LNCaP clone FGC (cell line): Measurements from ENCODE around the gene ITGAE.

ENCODE experiments used
- DNase-seq: peaks from one replicate; pipeline ENCODE4 v3.0.0-alpha.2; 2011; ENCODE audit warnings: low read depth
- H3K4me3 ChIP-seq: 2 replicates; pipeline ENCODE4 v1.5.1; 2011; ENCODE audit warnings: mild to moderate bottlenecking, low read depth, low read length, control low read depth
- TF ChIP-seq, protein P1 (sequence below): IDR thresholded peaks from 2 replicates; pipeline ENCODE4 v1.5.1; 2012; ENCODE audit warnings: mild to moderate bottlenecking; ENCODE audit not compliant: control insufficient read depth, insufficient read depth; ENCODE audit errors: extremely low read depth

The ITGAE gene

DNA sequence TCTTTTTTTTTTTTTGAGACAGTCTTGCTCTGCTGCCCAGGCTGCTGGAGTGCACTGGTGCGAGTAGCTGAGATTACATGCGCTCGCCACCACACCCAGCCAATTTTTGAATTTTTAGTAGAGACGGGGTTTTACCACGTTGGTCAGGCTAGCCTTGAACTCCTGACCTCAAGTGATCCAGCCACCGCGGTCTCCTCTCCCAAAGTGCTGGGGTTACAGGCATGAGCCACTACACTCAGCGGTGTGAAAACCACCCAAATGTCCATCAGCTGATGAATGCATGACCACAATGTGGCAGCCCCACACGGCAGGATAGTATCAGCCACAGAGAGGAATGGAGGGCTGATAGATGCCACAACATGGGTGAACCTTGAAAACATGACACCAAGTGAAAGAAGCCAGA lies 107.2 kb downstream of the ITGAE start:
- no peak overlapping the region for H3K4me3 ChIP-seq
- DNase-seq = no peak
- TF ChIP-seq, protein P1, sequence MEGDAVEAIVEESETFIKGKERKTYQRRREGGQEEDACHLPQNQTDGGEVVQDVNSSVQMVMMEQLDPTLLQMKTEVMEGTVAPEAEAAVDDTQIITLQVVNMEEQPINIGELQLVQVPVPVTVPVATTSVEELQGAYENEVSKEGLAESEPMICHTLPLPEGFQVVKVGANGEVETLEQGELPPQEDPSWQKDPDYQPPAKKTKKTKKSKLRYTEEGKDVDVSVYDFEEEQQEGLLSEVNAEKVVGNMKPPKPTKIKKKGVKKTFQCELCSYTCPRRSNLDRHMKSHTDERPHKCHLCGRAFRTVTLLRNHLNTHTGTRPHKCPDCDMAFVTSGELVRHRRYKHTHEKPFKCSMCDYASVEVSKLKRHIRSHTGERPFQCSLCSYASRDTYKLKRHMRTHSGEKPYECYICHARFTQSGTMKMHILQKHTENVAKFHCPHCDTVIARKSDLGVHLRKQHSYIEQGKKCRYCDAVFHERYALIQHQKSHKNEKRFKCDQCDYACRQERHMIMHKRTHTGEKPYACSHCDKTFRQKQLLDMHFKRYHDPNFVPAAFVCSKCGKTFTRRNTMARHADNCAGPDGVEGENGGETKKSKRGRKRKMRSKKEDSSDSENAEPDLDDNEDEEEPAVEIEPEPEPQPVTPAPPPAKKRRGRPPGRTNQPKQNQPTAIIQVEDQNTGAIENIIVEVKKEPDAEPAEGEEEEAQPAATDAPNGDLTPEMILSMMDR = no peak

DNA sequence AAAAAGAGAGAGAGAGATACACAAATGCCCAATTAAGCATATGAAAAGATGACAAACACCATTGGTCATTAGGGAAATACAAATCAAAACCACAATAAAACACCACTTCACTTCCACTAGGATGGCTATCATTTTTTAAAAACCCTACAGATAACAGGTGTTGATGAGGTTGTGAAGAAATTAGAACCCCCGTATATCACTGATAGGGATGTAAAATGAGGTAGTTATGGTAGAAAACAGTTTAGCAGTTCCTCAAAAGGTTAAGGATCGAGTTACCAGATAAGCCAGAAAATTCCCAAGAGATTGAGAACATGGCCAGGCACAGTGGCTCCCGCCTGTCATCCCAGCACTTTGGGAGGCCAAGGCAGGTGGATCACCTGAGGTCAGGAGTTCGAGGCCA lies 107.8 kb downstream of the ITGAE start:
- no peak overlapping the region for H3K4me3 ChIP-seq
- TF ChIP-seq, protein P1 = no peak
- no peak for DNase-seq

DNA sequence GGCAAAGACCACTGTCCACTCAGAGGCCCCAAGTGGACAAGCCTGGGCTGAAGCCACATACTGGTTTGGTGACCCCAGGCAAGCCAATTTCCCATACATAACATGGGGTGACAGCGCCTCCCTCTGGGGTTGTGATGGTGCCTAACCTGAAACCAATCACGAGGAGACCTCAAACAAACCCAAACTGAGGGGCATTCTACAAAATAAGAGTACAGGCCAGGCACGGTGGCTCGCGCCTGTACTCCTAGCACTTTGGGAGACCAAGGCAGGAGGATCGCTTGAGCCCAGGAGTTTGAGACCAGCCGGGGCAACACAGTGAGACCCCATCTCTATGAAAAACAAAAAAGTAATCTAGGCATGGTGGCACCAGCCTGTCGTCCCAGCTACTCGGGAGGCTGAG lies 108.6 kb downstream of the ITGAE start:
- no peak overlapping the region for H3K4me3 ChIP-seq
- DNase-seq = no peak
- TF ChIP-seq, protein P1 = no peak

DNA sequence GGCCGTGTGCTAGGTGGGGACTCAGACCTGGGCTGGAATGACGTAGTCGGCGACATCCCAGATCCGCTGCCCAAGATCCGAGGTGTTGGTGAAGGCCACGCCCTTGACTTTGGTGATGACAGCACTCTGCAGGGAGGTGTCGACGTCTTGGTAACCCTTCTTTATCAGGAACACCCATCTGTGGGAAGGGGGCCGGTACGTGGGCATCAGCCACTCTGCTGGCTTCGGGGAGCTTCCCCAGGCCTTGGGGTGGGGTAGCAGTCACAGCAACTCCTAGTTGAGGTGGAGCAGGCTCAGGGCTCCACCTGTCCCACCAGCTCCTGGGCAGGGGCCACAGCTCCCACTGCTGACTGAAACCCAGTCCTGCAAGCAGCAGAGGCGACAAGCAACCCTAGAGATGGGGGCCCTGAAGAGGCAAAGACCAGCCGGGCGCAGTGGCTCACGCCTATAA lies 109.3 kb downstream of the ITGAE start:
- TF ChIP-seq, protein P1 = no peak
- H3K4me3 ChIP-seq = no peak overlapping the region
- no peak for DNase-seq

DNA sequence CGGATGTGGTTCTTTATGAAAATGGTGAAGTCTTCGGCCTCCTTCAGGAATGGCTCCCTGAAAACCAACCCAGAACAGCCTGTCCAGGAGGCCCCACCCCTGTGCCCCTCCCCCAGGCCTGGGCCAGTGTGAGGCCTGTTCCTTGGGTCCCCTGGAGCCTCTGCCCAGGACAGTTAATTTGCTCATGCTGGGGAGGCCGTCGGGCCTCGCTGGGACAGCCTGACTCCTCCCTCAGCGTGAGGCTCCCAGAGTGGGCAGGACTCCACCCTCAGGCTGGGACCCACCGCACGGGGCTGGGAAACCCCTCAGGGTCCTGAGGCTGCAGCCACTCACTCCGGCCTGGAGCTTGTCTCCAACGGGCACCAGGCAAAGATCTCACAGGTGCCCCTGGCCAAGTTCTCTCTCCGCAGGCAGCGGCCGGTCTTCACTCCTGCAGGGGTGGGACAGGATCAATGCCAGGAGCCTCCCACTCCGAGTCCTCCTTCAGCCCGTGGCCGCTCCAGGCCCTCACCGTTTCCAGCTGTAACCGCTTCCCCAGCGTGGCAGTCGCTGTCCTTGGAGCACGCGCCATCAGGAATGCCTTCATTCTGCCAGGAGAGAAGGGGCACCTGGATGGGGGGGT lies 110.8 kb downstream of the ITGAE start:
- TF ChIP-seq, protein P1 = no peak
- no peak for DNase-seq
- no peak overlapping the region for H3K4me3 ChIP-seq

DNA sequence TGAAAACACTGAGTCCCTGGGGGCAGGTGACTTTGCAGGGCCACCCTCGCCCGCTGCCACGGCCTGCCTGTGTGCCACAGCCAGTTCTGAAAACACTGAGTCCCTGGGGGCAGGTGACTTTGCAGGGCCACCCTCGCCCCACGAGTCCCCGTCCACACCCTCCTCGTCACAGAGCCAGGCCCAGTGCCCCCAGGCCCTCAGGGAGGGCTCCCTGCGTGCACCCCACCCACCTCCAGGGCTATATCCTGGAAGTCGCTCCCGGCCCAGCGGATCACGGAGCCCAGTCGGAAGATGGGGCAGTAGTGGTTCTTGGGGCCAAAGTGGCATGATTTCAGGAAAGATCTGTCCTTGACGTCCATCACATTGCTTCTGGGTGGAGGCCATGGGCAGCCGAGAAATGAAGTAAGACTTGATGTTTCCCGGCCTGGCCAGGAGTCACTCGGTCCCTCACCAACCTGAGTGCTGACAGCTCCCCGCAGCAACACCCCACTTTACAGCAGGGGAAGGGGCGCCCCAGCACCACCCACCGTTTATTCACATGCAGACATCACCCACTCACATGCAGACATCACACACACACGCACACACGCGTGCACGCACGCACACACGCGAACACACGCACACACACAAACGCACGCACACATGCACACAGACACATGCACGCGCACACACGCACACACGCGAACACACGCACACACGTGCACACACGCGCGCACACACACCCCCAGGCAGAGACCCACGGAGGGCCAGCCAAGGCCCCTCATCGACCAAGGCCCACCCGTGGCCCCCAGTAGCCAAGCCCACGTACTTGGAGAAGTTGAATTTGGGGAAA lies 111.5 kb downstream of the ITGAE start:
- TF ChIP-seq, protein P1 = no peak
- no peak for DNase-seq
- no peak overlapping the region for H3K4me3 ChIP-seq
